Right lobe of liver (tissue), 4 donors: ENCODE measurements around the gene CNOT6L.
A peak's percentile ranks its signal among the peaks of the same experiment; 100 is the strongest.

Source experiments
- CTCF ChIP-seq, 4 donors: fragments of 200-600 bp in 3 of 4; fragments of 450-650 bp in 1 of 4; IDR thresholded peaks; one replicate each; pipeline versions ENCODE4 v1.5.1 to v1.8.0; 2016 to 2022; ENCODE audit warnings: antibody characterized with exemption in 4 of 4, mild to moderate bottlenecking in 2 of 4
- POLR2A ChIP-seq: fragments of 450-650 bp; IDR thresholded peaks from one replicate; pipeline ENCODE4 v1.6.1; 2017; ENCODE audit warnings: antibody characterized with exemption, mild to moderate bottlenecking
- donor health status: DM: no; HTN: no; CAD: no.
- donor health status: DM: no; HTN: no; CAD: no.
- donor health status: DM: no; HTN: yes; CAD: no.

GRCh38 chr4:77817304-77818072 lies 1.7 kb downstream of the CNOT6L start:
- no peak for TF ChIP-seq CTCF (IDR thresholded peaks at IDR 0.05)
- peak; percentile 43 for TF ChIP-seq POLR2A
